Colonic mucosa (tissue), 4 donors: ENCODE data around the gene PHACTR3. TPM values are rescaled to one million over a fixed set of nuclear protein-coding genes. Genes with fewer than 3 reads are reported as not detected.
A peak's percentile ranks its signal among the peaks of the same experiment; 100 is the strongest.

Experiments used
- DNase-seq: peaks from one replicate; pipeline ENCODE4 v3.0.0-alpha.2; 2020
- H3K27ac ChIP-seq: fragments of 200-600 bp; one replicate; pipeline ENCODE4 v1.8.0; 2021
- H3K27me3 ChIP-seq: fragments of 200-600 bp; one replicate; pipeline ENCODE4 v1.8.0; 2021
- H3K36me3 ChIP-seq: fragments of 200-600 bp; one replicate; pipeline ENCODE4 v1.8.0; 2021
- H3K4me1 ChIP-seq: fragments of 200-600 bp; one replicate; pipeline ENCODE4 v1.8.0; 2021; ENCODE audit warnings: mild to moderate bottlenecking
- H3K4me3 ChIP-seq: fragments of 200-600 bp; one replicate; pipeline ENCODE4 v1.8.0; 2021
- H3K9ac ChIP-seq, 2 donors: one replicate each; pipeline ENCODE4 v1.7.0; 2013; ENCODE audit warnings: control low read depth in 2 of 2, low read depth in 2 of 2, low read length in 2 of 2
- H3K9me3 ChIP-seq: fragments of 200-600 bp; one replicate; pipeline ENCODE4 v1.8.0; 2021
- intact Hi-C: fragments of 100-400 bp; cut with DNase I; formaldehyde crosslinking; loops from one replicate; pipeline ENCODE4 v1.14.1; 2022
- total RNA-seq, 2 donors: library from RNA; stranded (reverse); fragmentation: NEBNext Ultra II Directional in 1 of 2; extraction: Animal tissue kit (Norgen Biotek cat#: 25700) in 1 of 2; gene quantifications; one replicate each; pipeline ENCODE4 v1.2.1, GENCODE V29; 2021
- TF ChIP-seq, protein P1 (sequence below): fragments of 200-600 bp; IDR thresholded peaks from one replicate; pipeline ENCODE4 v1.8.0; 2022; ENCODE audit warnings: antibody characterized with exemption, mild to moderate bottlenecking
- donor health status: healthy.
- donor health status: DM: no; HTN: no; CAD: no.
- donor health status: DM: no; HTN: no; CAD: no.

Gene PHACTR3
- total RNA-seq, 2 donors from 2014 or later = 0.44 to 0.53 TPM

DNA sequence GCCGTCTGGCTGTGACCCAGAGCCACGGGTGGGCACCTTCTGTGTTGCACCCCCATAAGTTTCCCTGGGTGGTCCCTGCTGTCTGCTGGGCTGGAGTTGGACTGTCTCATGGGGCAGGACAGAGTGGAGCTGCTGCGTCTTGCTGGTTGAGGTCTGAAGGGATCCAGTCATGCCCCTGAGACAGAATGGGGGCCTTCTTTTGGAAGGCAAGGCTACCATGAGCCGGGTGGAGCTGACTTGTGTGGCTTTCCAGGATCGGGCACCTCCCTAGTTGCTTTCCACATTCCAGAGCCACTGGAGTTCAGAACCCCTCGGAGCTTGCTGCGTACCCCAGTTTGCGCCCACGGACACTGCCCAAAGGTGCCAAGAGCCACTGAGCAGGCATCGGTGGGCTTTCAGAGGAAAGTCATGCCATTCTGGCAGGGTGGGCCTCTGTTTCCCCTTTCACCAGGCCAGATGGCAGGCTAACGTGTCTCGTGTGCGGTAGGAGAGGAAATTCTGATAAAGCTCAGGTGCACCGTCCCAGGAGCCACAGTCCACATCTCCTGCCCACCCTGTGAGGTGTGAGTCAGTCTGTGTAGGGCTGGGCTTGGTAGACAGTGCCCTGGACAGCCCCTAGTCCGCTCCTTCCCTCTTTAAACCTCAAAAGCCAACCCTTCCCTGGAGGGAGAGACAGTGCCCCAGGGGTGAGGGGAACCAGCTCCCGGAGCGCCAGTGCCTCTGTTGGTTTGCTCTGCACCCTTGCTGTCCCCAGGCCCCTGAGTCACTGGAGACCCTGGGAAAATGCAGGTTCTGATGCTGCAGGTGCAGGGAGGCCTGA is 203.8 kb downstream of the PHACTR3 start:
- no peaks in the 10 kb centered on the region for H3K4me1 ChIP-seq
- H3K36me3 ChIP-seq = no peaks in the 10 kb centered on the region
- intact Hi-C loops = no loop called here
- H3K9ac ChIP-seq = no peak overlapping the region
- no peak overlapping the region for H3K4me3 ChIP-seq
- no peaks in the 10 kb centered on the region for H3K27me3 ChIP-seq
- TF ChIP-seq, protein P1, sequence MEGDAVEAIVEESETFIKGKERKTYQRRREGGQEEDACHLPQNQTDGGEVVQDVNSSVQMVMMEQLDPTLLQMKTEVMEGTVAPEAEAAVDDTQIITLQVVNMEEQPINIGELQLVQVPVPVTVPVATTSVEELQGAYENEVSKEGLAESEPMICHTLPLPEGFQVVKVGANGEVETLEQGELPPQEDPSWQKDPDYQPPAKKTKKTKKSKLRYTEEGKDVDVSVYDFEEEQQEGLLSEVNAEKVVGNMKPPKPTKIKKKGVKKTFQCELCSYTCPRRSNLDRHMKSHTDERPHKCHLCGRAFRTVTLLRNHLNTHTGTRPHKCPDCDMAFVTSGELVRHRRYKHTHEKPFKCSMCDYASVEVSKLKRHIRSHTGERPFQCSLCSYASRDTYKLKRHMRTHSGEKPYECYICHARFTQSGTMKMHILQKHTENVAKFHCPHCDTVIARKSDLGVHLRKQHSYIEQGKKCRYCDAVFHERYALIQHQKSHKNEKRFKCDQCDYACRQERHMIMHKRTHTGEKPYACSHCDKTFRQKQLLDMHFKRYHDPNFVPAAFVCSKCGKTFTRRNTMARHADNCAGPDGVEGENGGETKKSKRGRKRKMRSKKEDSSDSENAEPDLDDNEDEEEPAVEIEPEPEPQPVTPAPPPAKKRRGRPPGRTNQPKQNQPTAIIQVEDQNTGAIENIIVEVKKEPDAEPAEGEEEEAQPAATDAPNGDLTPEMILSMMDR = no peak
- H3K27ac ChIP-seq = no peak overlapping the region
- H3K9me3 ChIP-seq = no peaks in the 10 kb centered on the region
- peak; percentile 7 for DNase-seq

GRCh38 chr20:59808729-59809381 is 204.5 kb downstream of the PHACTR3 start:
- Histone ChIP-seq H3K9ac (no peak overlapping the region), H3K9me3 (no peaks in the 10 kb centered on the region), H3K27ac (no peak overlapping the region), H3K4me1 (no peaks in the 10 kb centered on the region), H3K27me3 (no peaks in the 10 kb centered on the region), H3K4me3 (no peak overlapping the region), H3K36me3 (no peaks in the 10 kb centered on the region)
- intact Hi-C loops = no loop called here
- peak; percentile 6 for DNase-seq
- TF ChIP-seq, protein P1 = no peak

DNA sequence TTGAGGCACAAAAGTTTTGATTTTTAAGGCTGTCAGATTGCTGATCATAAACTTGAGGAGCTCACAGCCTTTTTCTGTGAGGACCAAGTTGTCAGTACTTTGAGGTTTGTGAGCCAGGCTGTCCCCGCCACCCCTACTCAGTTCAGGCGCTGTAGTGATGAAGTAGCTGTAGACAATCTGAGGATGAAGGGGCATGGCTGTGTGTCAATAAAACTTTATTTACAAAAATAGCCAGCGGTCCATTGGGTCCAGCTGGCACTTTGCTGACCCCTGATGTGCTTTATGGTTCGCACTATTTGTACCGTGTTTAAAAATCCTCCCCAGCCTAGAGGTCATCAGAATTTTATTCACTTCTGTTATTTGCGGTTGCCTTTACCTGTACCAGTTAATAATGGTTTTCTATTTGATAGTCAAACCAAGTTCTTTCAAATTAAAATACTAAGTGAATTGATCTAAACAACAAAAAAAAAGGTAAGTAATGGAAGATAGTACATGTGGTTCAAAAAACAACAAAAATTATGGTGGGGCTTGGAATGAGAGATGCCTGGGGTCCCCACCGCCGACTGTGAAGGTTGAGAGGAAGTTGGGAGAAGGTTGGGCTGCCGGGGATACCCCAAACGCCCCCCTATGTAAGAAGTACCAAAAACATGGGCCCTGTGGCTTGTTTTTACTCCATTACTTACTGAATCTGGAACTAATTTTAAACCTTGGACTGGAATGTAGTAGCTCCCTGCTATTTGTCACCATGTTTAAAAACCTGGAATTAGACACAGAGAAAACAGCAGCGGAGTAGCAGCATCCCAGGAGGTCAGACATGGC is 205.5 kb downstream of the PHACTR3 start:
- Histone ChIP-seq H3K9me3 (no peaks in the 10 kb centered on the region), H3K4me3 (no peak overlapping the region), H3K4me1 (no peaks in the 10 kb centered on the region), H3K36me3 (no peaks in the 10 kb centered on the region), H3K27me3 (no peaks in the 10 kb centered on the region), H3K9ac (no peak overlapping the region), H3K27ac (no peak overlapping the region)
- TF ChIP-seq, protein P1 = no peak
- intact Hi-C loops = no loop called here
- peak; percentile 2 for DNase-seq

DNA sequence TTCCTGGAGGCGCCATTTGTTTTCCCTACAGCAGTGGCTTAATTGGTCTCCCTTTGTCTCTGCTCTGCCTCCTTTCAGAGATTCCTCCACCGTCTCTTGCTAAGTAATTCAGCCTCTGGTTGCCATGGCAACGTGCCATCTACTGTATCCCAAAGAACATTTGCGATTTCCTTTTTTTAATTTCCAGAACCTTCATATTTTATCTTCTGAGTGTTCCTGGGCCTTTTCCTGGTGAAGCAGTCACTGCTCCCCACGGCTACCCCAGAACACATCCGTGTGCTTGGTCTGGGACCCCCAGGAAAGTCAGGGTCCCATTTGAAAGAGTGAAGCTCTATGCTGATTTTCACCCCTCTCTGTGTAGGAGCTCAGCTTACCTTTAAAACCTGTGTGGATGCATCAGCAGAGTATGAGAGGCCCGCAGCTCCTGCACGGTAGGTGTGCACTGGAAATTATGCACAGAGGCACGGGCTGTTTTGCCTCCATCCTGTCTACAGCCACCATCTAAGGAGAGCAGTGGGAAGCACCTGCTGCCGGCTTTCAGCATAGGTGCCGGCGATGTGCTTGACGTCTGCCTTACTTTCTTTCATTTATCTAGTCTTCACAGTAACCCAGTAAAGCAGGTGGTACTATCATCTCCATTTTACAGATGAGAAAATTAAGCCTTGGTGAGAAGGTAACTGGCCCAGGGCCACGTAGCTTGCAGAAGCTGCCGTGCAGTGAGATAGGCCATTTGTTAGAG is 206.3 kb downstream of the PHACTR3 start:
- TF ChIP-seq, protein P1 = no peak
- no peaks in the 10 kb centered on the region for H3K36me3 ChIP-seq
- H3K4me1 ChIP-seq = no peaks in the 10 kb centered on the region
- H3K9ac ChIP-seq = no peak overlapping the region
- DNase-seq = peak; percentile 7
- H3K27ac ChIP-seq = no peak overlapping the region
- intact Hi-C loops = no loop called here
- H3K27me3 ChIP-seq = no peaks in the 10 kb centered on the region
- H3K9me3 ChIP-seq = no peaks in the 10 kb centered on the region
- H3K4me3 ChIP-seq = no peak overlapping the region

GRCh38 chr20:59811681-59812171 is 207.4 kb downstream of the PHACTR3 start:
- TF ChIP-seq, protein P1 = no peak
- DNase-seq = peak; percentile 8
- Histone ChIP-seq H3K36me3 (no peaks in the 10 kb centered on the region), H3K9me3 (no peaks in the 10 kb centered on the region), H3K27ac (no peak overlapping the region), H3K4me3 (no peak overlapping the region), H3K27me3 (no peaks in the 10 kb centered on the region), H3K4me1 (no peaks in the 10 kb centered on the region), H3K9ac (no peak overlapping the region)
- intact Hi-C loops = no loop called here
